Cardiac fibroblast (primary cell): Measurements from ENCODE around the gene DIP2A.
"Not testable (repeated sequence)": the region's sequence is repeated elsewhere in the genome, so short reads cannot be mapped to it uniquely, and the experiment has no call there.

Source experiments
- DNase-seq, 2 donors: peaks; one replicate each; pipeline versions ENCODE4 v3.0.0 to v3.0.0-alpha.2; 2010; ENCODE audit warnings: low read depth in 2 of 2
- H3K4me3 ChIP-seq, 2 donors: replicated peaks in 1 of 2; 1 replicate in 1 of 2; 2 replicates in 1 of 2; pipeline ENCODE4 v1.5.1; 2011; ENCODE audit warnings: low read depth in 2 of 2, low read length in 2 of 2, mild to moderate bottlenecking in 2 of 2, moderate library complexity in 1 of 2
- TF ChIP-seq, protein P1 (sequence below): IDR thresholded peaks from one replicate; pipeline ENCODE4 v1.5.1; 2011; ENCODE audit warnings: low read depth, mild to moderate bottlenecking, low read length, inconsistent platforms

Gene DIP2A

DNA sequence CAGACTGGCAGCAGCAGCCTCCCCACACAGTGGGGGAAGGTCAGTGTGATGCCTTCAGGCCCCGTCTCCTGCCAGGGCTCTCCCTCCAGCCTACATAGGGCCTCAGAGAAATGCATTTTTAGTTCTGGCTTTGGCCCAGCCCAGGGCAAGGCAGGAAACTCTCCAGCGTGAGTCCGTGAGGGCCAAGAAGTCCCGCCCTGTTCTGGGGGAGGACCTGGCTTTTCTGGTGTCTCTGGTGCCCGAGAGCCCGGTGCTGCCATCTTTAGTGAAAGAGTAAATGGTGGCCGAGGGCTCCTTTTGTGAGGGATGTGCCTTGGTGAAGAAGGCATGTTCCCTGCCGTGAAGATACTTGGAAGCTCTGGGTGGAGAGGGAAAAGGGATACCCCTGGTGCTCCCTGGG, 14.8 kb upstream of the DIP2A start:
- TF ChIP-seq, protein P1, sequence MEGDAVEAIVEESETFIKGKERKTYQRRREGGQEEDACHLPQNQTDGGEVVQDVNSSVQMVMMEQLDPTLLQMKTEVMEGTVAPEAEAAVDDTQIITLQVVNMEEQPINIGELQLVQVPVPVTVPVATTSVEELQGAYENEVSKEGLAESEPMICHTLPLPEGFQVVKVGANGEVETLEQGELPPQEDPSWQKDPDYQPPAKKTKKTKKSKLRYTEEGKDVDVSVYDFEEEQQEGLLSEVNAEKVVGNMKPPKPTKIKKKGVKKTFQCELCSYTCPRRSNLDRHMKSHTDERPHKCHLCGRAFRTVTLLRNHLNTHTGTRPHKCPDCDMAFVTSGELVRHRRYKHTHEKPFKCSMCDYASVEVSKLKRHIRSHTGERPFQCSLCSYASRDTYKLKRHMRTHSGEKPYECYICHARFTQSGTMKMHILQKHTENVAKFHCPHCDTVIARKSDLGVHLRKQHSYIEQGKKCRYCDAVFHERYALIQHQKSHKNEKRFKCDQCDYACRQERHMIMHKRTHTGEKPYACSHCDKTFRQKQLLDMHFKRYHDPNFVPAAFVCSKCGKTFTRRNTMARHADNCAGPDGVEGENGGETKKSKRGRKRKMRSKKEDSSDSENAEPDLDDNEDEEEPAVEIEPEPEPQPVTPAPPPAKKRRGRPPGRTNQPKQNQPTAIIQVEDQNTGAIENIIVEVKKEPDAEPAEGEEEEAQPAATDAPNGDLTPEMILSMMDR = no peak
- H3K4me3 ChIP-seq = no peak overlapping the region
- DNase-seq = peak in 1 of 2 donors; percentile 23

DNA sequence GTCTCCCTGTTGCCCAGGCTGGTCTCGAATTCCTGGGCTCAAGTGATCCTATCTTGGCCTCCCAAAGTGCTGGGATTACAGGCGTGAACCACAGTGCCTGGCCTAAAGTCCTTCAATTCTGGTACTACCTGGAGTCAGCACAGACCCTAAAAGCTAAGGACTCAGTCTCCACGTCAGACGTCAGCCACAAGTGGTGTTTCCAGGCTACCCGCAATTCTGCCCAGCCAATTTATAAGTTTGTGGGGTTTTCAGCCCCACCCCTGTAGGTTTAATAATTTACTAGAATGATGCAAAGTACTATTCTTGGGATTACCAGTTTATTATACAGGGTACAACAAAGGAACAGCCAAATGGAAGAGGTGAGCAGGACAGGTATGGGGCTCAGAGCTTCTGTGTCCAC, 10.6 kb upstream of the DIP2A start:
- no peak for DNase-seq
- no peak overlapping the region for H3K4me3 ChIP-seq
- TF ChIP-seq, protein P1 = no peak

DNA sequence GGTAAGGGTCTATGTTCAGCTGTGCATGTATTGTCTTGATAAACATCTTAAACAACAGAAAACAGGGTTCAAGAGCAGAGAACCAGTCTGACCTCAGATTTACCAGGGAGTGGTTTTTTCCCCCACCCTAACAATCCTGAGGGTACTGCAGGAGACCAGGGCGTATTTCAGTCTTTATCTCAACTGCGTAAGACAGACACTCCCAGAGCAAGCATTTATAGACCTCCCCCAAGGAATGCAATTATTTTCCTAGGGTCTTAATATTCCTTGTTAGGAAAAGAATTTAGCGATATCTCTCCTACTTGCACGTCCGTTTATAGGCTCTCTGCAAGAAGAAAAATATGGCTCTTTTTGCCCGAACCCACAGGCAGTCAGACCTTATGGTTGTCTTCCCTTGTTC, 9.8 kb upstream of the DIP2A start:
- DNase-seq, H3K4me3 ChIP-seq: not testable (repeated sequence)

DNA sequence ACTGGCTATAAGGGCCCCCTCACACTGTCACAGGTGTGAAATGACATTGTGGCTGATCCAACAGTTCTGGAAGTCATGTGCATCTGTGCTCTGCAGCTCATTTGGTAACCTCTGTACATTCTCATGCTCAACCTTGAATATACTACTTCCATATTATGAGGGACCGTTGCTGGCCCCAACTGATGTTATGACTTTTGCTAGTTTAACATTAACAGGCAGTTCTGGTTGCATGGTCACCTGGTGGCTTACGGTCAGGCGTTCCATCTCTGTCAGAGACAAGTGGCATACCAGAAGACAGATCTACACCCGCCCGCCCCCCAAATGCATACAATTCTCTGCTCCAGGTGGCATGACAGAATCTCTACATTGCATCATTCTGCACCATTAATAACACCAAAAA, 6.0 kb upstream of the DIP2A start:
- no peak for DNase-seq
- TF ChIP-seq, protein P1 = no peak
- H3K4me3 ChIP-seq = no peak overlapping the region

DNA sequence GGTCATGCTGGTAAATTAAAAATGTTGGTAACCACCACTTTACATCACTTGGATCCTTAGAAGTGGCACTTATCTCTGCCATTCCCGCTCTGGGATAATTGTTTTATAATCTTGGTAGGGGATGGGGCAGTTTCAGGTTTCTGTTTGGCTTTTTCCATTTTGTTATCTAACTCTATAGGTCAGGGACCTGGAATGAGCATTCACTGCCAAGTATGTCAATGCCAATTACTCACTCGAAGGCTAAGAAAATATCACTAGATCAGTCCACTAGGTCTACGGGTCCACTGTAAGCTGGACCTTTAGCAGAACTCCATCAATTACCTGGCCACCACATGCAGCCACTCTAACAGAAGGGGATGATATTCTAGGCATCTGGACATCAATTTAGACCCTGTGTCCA, 4.5 kb upstream of the DIP2A start:
- DNase-seq = peak; percentile 8 to 10
- TF ChIP-seq, protein P1 = no peak
- no peak overlapping the region for H3K4me3 ChIP-seq

DNA sequence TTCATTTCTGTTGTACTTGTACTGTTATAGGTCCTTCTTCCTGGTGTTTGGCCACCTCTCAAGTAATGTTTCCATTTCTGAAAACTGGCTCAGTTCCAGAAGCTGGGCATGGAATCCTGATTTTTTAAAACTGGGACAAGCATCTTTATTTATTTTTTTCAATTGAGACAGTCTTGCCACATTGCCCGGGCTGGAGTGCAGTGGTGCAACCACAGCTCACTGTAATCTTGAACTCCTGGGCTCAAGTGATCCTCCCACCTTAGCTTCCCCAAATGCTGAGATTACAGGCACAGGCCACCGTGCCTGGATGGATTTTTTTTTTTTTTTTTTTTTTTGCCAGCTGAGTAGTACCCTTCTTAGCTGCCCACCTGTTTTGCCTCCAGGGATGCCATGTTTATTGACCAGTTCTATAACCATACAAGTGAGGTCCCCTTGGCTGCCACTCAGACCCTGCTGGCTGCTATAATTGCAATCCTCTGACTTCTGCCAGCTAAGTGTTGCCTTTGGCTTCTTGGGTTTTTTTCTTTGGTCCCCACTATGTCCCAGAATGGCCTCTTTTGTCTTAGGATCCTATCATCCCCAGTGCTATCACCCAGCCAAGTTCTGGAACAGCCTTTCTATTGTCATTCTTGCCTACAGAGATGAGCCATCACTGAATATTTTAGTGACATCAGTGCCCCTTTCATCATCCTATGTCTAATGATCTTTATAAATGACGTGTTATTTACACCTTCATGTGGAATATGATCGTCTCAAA, 3.9 kb upstream of the DIP2A start:
- TF ChIP-seq, protein P1 = no peak
- DNase-seq = peak in 1 of 2 donors; percentile 30
- H3K4me3 ChIP-seq = no peak overlapping the region

DNA sequence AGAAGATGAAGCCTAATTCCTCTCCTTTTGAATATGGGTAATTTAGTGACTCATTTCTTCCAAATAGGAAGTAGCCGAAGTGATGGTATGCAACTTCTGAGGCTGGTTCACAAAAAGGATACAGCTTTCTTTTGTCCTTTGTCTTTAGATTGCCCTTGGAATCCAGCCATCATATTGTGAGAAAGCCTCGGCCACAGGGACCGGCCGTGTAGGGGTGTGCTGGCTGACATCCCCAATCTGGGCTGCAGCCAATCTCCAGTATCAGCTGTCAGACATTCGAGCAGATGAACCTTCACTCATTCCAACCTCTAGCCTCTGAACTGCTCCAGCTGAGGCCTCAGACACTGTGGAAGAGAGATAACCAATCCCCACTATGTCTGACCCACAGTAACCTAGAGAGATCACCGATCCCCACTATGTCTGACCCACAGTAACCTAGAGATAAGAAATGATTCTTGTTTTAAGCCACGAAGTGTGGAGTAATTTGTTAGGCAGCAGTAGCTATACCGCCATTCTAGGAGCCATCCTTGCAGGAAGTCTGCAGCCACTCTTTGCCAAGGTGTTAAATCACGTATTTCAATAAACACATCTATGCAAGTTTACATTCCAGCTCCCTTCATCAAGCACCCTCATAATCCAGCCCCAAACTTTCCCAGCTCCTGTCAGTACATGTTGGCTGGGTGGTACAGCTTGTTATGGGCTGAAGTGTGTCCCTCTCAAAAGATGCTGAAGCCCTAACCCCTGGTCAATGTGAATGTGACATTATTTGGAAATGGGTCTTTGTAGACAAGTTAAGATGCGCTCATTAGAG, 2.9 kb upstream of the DIP2A start:
- TF ChIP-seq, protein P1 = no peak
- no peak overlapping the region for H3K4me3 ChIP-seq
- DNase-seq = peak; percentile 85 to 88
